SK-N-SH (cell line): ENCODE data around the gene BRI3. TPM values are rescaled to one million over a fixed set of nuclear protein-coding genes. Genes with fewer than 3 reads are reported as not detected.

ENCODE experiments used
- CTCF ChIA-PET: fragments of 300-600, 350-600 bp; formaldehyde crosslinking; extraction: SDS; loops from one replicate; lab custom pipeline; 2021; lab: Yijun Ruan, JAX
- POLR2A ChIA-PET: fragments of 350-600 bp; sonication (Branson Sonifier 250); formaldehyde crosslinking; extraction: SDS; loops from one replicate; lab custom pipeline; 2020; ENCODE audit warnings: antibody characterized with exemption, inconsistent platforms; lab: Yijun Ruan, JAX
- DNase-seq: peaks from one replicate; pipeline ENCODE4 v3.0.0; 2012
- H2AFZ ChIP-seq: fragments of 200-600 bp; sonication (generic); 2 replicates; pipeline ENCODE4 v1.8.1; 2016; ENCODE audit warnings: antibody characterized with exemption, mild to moderate bottlenecking, low read depth
- H3F3A ChIP-seq: fragments of 200-600 bp; sonication (generic); replicated peaks from 2 replicates; pipeline ENCODE3; 2016; ENCODE audit warnings: antibody characterized with exemption, mild to moderate bottlenecking; ENCODE audit not compliant: insufficient read depth
- H3K27ac ChIP-seq, 2 experiments: fragments of 200-500 bp in 1 of 2; fragments of 200-600 bp in 1 of 2; sonication (Bioruptor generic) in 1 of 2; sonication (generic), shearing (Covaris generic) in 1 of 2; 2 replicates each; pipeline versions ENCODE4 v1.5.1 to v1.6.1; 2014 to 2016; ENCODE audit warnings: low read depth in 2 of 2, inconsistent platforms in 1 of 2, low read length in 1 of 2, mild to moderate bottlenecking in 1 of 2, mixed read lengths in 1 of 2
- H3K27me3 ChIP-seq: fragments of 200-600 bp; sonication (generic), shearing (Covaris generic); 2 replicates; pipeline ENCODE4 v1.6.1; 2016; ENCODE audit warnings: mixed run types; ENCODE audit not compliant: insufficient read depth
- H3K36me3 ChIP-seq, 2 experiments: fragments of 200-500 bp in 1 of 2; fragments of 200-600 bp in 1 of 2; sonication (Bioruptor generic) in 1 of 2; sonication (generic) in 1 of 2; replicated peaks in 1 of 2; 2 replicates each; pipeline versions ENCODE3 to v1.5.1; 2014 to 2016; ENCODE audit warnings: low read length in 1 of 2, mild to moderate bottlenecking in 1 of 2; ENCODE audit not compliant: insufficient read depth in 2 of 2, control insufficient read depth in 1 of 2
- H3K4me1 ChIP-seq, 2 experiments: fragments of 200-500 bp in 1 of 2; fragments of 200-600 bp in 1 of 2; sonication (Bioruptor generic) in 1 of 2; sonication (generic), shearing (Covaris generic) in 1 of 2; 2 replicates each; pipeline versions ENCODE4 v1.5.1 to v1.6.1; 2014 to 2016; ENCODE audit warnings: low read depth in 1 of 2, low read length in 1 of 2, mixed run types in 1 of 2; ENCODE audit not compliant: insufficient read depth in 2 of 2, control insufficient read depth in 1 of 2
- H3K4me2 ChIP-seq: fragments of 200-600 bp; sonication (generic), shearing (Covaris generic); 2 replicates; pipeline ENCODE4 v1.6.1; 2017; ENCODE audit warnings: mixed run types
- H3K4me3 ChIP-seq, 2 experiments: fragments of 200-500 bp in 1 of 2; fragments of 200-600 bp in 1 of 2; sonication (Bioruptor generic) in 1 of 2; sonication (generic), shearing (Covaris generic) in 1 of 2; 2 replicates each; pipeline versions ENCODE4 v1.5.1 to v1.8.1; 2014 to 2016; ENCODE audit warnings: low read depth in 2 of 2, inconsistent platforms in 1 of 2, low read length in 1 of 2, mild to moderate bottlenecking in 1 of 2, mixed read lengths in 1 of 2, moderate library complexity in 1 of 2
- H3K79me2 ChIP-seq: fragments of 200-600 bp; sonication (generic); 2 replicates; pipeline ENCODE4 v1.8.1; 2017; ENCODE audit warnings: mild to moderate bottlenecking; ENCODE audit not compliant: insufficient read depth
- H3K9ac ChIP-seq: fragments of 200-600 bp; sonication (generic); 2 replicates; pipeline ENCODE4 v1.6.1; 2017; ENCODE audit warnings: mixed run types
- H3K9me2 ChIP-seq: fragments of 200-600 bp; sonication (generic); 2 replicates; pipeline ENCODE4 v1.6.1; 2017; ENCODE audit warnings: mixed run types
- H3K9me3 ChIP-seq: fragments of 200-600 bp; sonication (generic); 2 replicates; pipeline ENCODE4 v1.6.1; 2017; ENCODE audit warnings: mixed run types, mild to moderate bottlenecking, moderate library complexity
- H4K20me1 ChIP-seq: fragments of 200-600 bp; sonication (generic); 2 replicates; pipeline ENCODE4 v1.6.1; 2017; ENCODE audit warnings: mild to moderate bottlenecking, mixed run types; ENCODE audit not compliant: insufficient read depth
- CHD2 ChIP-seq: fragments of 150-350 bp; IDR thresholded peaks from 2 replicates; pipeline ENCODE4 v1.6.1; 2018; ENCODE audit warnings: low read length; ENCODE audit not compliant: partially characterized antibody
- CTCF ChIP-seq: fragments of 200-600 bp; sonication (generic); IDR thresholded peaks from 2 replicates; pipeline ENCODE4 v1.6.1; 2017; ENCODE audit warnings: antibody characterized with exemption, mild to moderate bottlenecking, moderate library complexity
- ELF1 ChIP-seq: IDR thresholded peaks from 2 replicates; pipeline ENCODE4 v1.4.0; 2012
- FOSL2 ChIP-seq: IDR thresholded peaks from 2 replicates; pipeline ENCODE4 v1.4.0; 2012; ENCODE audit warnings: low read depth, mild to moderate bottlenecking, moderate library complexity, borderline replicate concordance
- FOXJ3 ChIP-seq: sonication (generic); formaldehyde crosslinking; IDR thresholded peaks from 2 replicates; pipeline ENCODE4 v1.5.1; 2020; ENCODE audit warnings: mild to moderate bottlenecking, missing genetic modification reagents
- GABPA ChIP-seq: IDR thresholded peaks from 2 replicates; pipeline ENCODE4 v1.4.0; 2012; ENCODE audit warnings: low read depth, mild to moderate bottlenecking
- IRF3 ChIP-seq: fragments of 150-350 bp; IDR thresholded peaks from 2 replicates; pipeline ENCODE4 v1.6.1; 2016; ENCODE audit warnings: mild to moderate bottlenecking, low read depth, low read length
- JUND ChIP-seq: IDR thresholded peaks from 2 replicates; pipeline ENCODE4 v1.4.0; 2012
- MEF2A ChIP-seq: IDR thresholded peaks from 2 replicates; pipeline ENCODE4 v1.4.0; 2012; ENCODE audit warnings: low read depth, borderline replicate concordance
- NRF1 ChIP-seq: IDR thresholded peaks from 2 replicates; pipeline ENCODE4 v1.6.1; 2012; ENCODE audit warnings: low read depth, mild to moderate bottlenecking, low read length
- PBX3 ChIP-seq: IDR thresholded peaks from 2 replicates; pipeline ENCODE4; 2012
- RAD21 ChIP-seq: IDR thresholded peaks from 2 replicates; pipeline ENCODE4 v1.6.1; 2012; ENCODE audit warnings: mild to moderate bottlenecking, low read length
- RCOR1 ChIP-seq: fragments of 150-350 bp; IDR thresholded peaks from 2 replicates; pipeline ENCODE4 v1.6.1; 2017; ENCODE audit warnings: antibody characterized with exemption, low read length
- REST ChIP-seq: IDR thresholded peaks from 2 replicates; pipeline ENCODE4 v1.6.1; 2012; ENCODE audit warnings: mild to moderate bottlenecking, low read depth, low read length, moderate library complexity
- RXRA ChIP-seq: IDR thresholded peaks from 2 replicates; pipeline ENCODE4 v1.4.0; 2012; ENCODE audit warnings: low read depth, mild to moderate bottlenecking, borderline replicate concordance
- SMC3 ChIP-seq: IDR thresholded peaks from 2 replicates; pipeline ENCODE4 v1.6.1; 2012; ENCODE audit warnings: low read depth, low read length, improper control_type of control experiment
- TEAD4 ChIP-seq: IDR thresholded peaks from 2 replicates; pipeline ENCODE4 v1.4.0; 2012; ENCODE audit warnings: mild to moderate bottlenecking, borderline replicate concordance; ENCODE audit not compliant: insufficient read depth
- USF2 ChIP-seq: fragments of 150-350 bp; IDR thresholded peaks from 2 replicates; pipeline ENCODE4 v1.6.1; 2017; ENCODE audit warnings: antibody characterized with exemption, low read length, low read depth, borderline replicate concordance
- YY1 ChIP-seq: IDR thresholded peaks from 2 replicates; pipeline ENCODE4 v1.4.0; 2012; ENCODE audit warnings: low read depth, mild to moderate bottlenecking
- WGBS: methylation state at CpG from one replicate; pipeline ENCODE4 v1.1.6; 2017; ENCODE audit warnings: low lambda C conversion rate; 5-methylcytosine and 5-hydroxymethylcytosine counted together
- polyA plus RNA-seq, 3 experiments: library from polyadenylated mRNA; depleted of rRNA; stranded (reverse); fragments of >200 nt; gene quantifications; 2 replicates each; pipeline ENCODE4 v1.2.3, GENCODE V29; 2012

Gene BRI3
- polyA plus RNA-seq, 1 of the 3 experiments (the other 2 are of a cell fraction), result 128 TPM

GRCh38 chr7:98267303-98267702, 14.2 kb upstream of the BRI3 start:
- no peak for DNase-seq
- Histone ChIP-seq H3K79me2 (no peaks in the 10 kb centered on the region), H3K9me2 (no peaks in the 10 kb centered on the region), H3K4me3 (no peak overlapping the region), H3F3A (peaks cover 8% of the 10 kb centered on the region), H2AFZ (no peak overlapping the region), H3K27me3 (no peaks in the 10 kb centered on the region)
- WGBS, result 91% methylated on average over 3 of the region's 3 CpGs
- TF ChIP-seq RXRA (no peak), SMC3 (no peak), YY1 (no peak), GABPA (no peak)
- TF ChIP-seq, all 33 proteins: peak for 0
- ChIA-PET POLR2A (no interaction called here), CTCF (interaction anchor here (0.6 to 3.5 kb wide), 13 partner anchors 10 to 574 kb away, joined by 3 to 26 read pairs (median 4); partner anchors contain the start of gene BAIAP2L1)
- no peaks in the 10 kb centered on the region for H4K20me1 ChIP-seq
- H3K9me3 ChIP-seq, result no peaks in the 10 kb centered on the region
- no peak overlapping the region for H3K4me2 ChIP-seq
- peaks cover 0 to 12% of the 10 kb centered on the region in 2 experiments for H3K36me3 ChIP-seq
- no peak overlapping the region for H3K9ac ChIP-seq
- 0 out of 4 replicates have a peak, but pooled peaks cover 0 to 4% of the 10 kb centered on the region in 2 experiments for H3K4me1 ChIP-seq
- H3K27ac ChIP-seq, result no peak overlapping the region

GRCh38 chr7:98276241-98276761, 5.2 kb upstream of the BRI3 start:
- ChIA-PET POLR2A (no interaction called here), CTCF (interaction anchor here (1.1 to 4.8 kb wide), 2 partner anchors 9 to 145 kb away, joined by 3 to 26 read pairs; no protein-coding TSS in a partner anchor)
- H3K4me1 ChIP-seq, result peaks cover 0 to 17% of the 10 kb centered on the region in 2 experiments; a peak in 1 of 4 replicates
- no peak overlapping the region for H3K9ac ChIP-seq
- H3K27me3 ChIP-seq, result no peaks in the 10 kb centered on the region
- no peaks in the 10 kb centered on the region for H3K36me3 ChIP-seq
- peaks cover 16% of the 10 kb centered on the region for H3F3A ChIP-seq
- no peak overlapping the region for H3K27ac ChIP-seq
- no peak overlapping the region for H2AFZ ChIP-seq
- H3K9me3 ChIP-seq, result no peaks in the 10 kb centered on the region
- H4K20me1 ChIP-seq, result no peaks in the 10 kb centered on the region
- no peaks in the 10 kb centered on the region for H3K79me2 ChIP-seq
- DNase-seq, result no peak
- H3K9me2 ChIP-seq, result no peaks in the 10 kb centered on the region
- H3K4me2 ChIP-seq, result no peak overlapping the region
- WGBS, result 80% methylated on average over 5 of the region's 5 CpGs
- no peak overlapping the region for H3K4me3 ChIP-seq
- TF ChIP-seq GABPA (no peak), MEF2A (no peak), REST (no peak), CHD2 (no peak), FOXJ3 (no peak), USF2 (no peak), RXRA (no peak), FOSL2 (no peak), NRF1 (no peak), JUND (no peak), CTCF (no peak), PBX3 (no peak), RCOR1 (no peak), ELF1 (no peak), RAD21 (no peak), TEAD4 (no peak), IRF3 (no peak)
